Body of pancreas (tissue), 4 donors: ENCODE results near the gene BOC.

Experiments
- CTCF ChIP-seq, 7 experiments: fragments of 450-650 bp in 4 of 7; fragments of 200-600 bp in 3 of 7; sonication (generic) in 3 of 7; IDR thresholded peaks; one replicate each; pipeline ENCODE4 v1.5.1; 2016 to 2019; ENCODE audit warnings: antibody characterized with exemption in 7 of 7
- POLR2A ChIP-seq, 3 donors: fragments of 450-650 bp; IDR thresholded peaks; one replicate each; pipeline ENCODE4 v1.6.1; 2016; ENCODE audit warnings: antibody characterized with exemption in 3 of 3, mild to moderate bottlenecking in 2 of 3

GRCh38 chr3:113250566-113250965 lies 39.2 kb downstream of the BOC start:
- no peak for TF ChIP-seq CTCF (IDR thresholded peaks at IDR 0.05)
- no peak for TF ChIP-seq POLR2A (IDR thresholded peaks at IDR 0.05)
